PFSK-1 (cell line): ENCODE results near the gene PPP1R9A.

Source experiments
- FOXP2 ChIP-seq: optimal IDR thresholded peaks from 2 replicates; pipeline ENCODE3; 2011; ENCODE audit warnings: borderline replicate concordance, control low read depth, inconsistent platforms; ENCODE audit not compliant: insufficient read depth; ENCODE audit errors: extremely low read length, extremely low read depth
- POLR2AphosphoS5 ChIP-seq: IDR thresholded peaks from 2 replicates; pipeline ENCODE4 v1.6.1; 2012; ENCODE audit warnings: low read depth, mild to moderate bottlenecking, control low read depth, low read length, moderate library complexity
- SIN3A ChIP-seq: IDR thresholded peaks from 2 replicates; pipeline ENCODE4 v1.6.1; 2012; ENCODE audit warnings: mild to moderate bottlenecking, low read length, moderate library complexity, borderline replicate concordance; ENCODE audit not compliant: insufficient read depth
- TAF1 ChIP-seq: IDR thresholded peaks from 2 replicates; pipeline ENCODE4 v1.6.1; 2012; ENCODE audit warnings: low read length, control low read depth, borderline replicate concordance; ENCODE audit not compliant: insufficient read depth
- TF ChIP-seq, protein P1 (sequence below), 2 experiments: IDR thresholded peaks; 2 replicates each; pipeline versions ENCODE4 v1.6.1 to v1.8.0; 2011 to 2012; ENCODE audit warnings: low read depth in 2 of 2, low read length in 2 of 2, control low read depth in 1 of 2, inconsistent platforms in 1 of 2, mild to moderate bottlenecking in 1 of 2, moderate library complexity in 1 of 2; ENCODE audit not compliant: insufficient read depth in 1 of 2

The PPP1R9A gene

DNA sequence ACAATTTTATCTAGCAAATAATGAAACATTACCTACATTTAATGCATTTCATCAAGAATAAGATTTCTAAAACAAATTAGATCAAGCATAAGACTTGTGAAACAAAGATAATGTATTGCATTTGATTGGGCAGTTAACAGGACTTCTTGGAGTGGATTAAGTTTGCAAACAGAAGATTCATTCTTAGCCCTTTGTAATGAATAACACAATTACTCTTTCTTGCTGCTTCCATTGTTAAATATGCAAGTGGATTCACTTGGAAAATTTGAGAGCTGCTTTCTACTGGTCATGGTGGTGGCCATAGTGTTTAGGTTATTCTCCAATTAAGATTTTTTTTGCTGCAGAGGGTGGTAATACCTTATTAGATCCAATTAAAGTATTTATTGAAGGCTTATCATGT lies 6.0 kb downstream of the PPP1R9A start:
- TF ChIP-seq, protein P1, sequence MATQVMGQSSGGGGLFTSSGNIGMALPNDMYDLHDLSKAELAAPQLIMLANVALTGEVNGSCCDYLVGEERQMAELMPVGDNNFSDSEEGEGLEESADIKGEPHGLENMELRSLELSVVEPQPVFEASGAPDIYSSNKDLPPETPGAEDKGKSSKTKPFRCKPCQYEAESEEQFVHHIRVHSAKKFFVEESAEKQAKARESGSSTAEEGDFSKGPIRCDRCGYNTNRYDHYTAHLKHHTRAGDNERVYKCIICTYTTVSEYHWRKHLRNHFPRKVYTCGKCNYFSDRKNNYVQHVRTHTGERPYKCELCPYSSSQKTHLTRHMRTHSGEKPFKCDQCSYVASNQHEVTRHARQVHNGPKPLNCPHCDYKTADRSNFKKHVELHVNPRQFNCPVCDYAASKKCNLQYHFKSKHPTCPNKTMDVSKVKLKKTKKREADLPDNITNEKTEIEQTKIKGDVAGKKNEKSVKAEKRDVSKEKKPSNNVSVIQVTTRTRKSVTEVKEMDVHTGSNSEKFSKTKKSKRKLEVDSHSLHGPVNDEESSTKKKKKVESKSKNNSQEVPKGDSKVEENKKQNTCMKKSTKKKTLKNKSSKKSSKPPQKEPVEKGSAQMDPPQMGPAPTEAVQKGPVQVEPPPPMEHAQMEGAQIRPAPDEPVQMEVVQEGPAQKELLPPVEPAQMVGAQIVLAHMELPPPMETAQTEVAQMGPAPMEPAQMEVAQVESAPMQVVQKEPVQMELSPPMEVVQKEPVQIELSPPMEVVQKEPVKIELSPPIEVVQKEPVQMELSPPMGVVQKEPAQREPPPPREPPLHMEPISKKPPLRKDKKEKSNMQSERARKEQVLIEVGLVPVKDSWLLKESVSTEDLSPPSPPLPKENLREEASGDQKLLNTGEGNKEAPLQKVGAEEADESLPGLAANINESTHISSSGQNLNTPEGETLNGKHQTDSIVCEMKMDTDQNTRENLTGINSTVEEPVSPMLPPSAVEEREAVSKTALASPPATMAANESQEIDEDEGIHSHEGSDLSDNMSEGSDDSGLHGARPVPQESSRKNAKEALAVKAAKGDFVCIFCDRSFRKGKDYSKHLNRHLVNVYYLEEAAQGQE (IDR thresholded peaks at IDR 0.05; ENCODE audit: insufficient read depth in 1 of 2, low read depth in 2 of 2, low read length in 2 of 2): no peak
- TF ChIP-seq FOXP2: no peak
- no peak for TF ChIP-seq POLR2AphosphoS5
- TF ChIP-seq SIN3A: no peak
- no peak for TF ChIP-seq TAF1

DNA sequence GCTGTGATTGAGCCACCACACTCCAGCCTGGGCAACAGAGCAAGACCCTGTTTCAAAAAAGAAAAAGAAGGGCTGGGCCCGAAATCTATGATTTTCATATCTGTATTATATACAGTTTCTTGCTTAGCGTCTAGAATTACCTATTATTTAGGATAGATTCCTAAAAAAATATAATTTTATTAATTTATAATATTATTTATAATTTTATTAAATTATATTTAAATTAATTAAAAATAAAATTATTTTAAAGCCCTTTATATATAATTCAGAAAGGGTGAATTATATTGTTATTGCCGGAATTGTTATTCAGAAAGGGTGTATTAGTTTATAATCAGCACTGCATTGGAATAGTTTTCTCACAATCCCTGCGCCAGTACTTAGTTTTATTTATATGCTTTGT lies 14.5 kb downstream of the PPP1R9A start:
- TF ChIP-seq FOXP2: no peak
- no peak for TF ChIP-seq TAF1
- TF ChIP-seq, protein P1 (IDR thresholded peaks at IDR 0.05; ENCODE audit: insufficient read depth in 1 of 2, low read depth in 2 of 2, low read length in 2 of 2): no peak
- no peak for TF ChIP-seq SIN3A
- TF ChIP-seq POLR2AphosphoS5: no peak

DNA sequence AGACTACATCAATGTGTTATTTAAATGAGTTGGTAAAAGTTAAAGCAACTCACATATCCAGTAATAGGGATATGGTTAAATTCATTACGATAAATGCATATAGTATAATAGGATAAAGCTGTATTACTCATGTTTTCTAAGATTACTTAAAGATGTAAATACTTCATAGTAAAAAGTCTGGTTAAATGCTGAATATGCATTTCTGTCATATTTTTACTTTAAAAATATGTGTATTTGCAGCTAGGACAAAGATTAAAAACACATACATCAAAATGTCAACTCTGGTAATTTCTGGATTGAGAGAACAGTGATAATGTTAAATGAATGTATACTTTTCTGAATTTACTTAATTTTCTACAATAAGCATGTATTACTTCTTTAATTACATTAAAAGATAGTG lies 15.1 kb downstream of the PPP1R9A start:
- TF ChIP-seq POLR2AphosphoS5: no peak

DNA sequence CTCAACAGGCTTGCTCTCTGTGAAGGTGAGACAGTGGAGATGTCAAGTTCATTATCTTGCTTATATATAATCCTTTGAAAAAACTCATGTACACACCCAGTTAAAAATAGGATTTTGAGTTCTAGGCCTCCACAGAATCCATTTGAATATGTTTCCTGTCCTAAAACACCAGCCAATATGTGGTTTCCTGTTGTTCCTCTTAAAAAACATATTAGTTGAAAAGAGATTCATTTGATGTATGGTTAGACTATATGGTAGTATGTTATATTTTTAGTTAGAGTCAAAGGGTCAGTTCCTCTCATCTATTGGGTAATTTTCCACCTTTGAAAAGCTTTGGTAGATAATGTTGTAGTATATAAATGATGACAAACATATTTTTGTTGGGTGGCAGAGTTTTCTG lies 16.0 kb downstream of the PPP1R9A start:
- TF ChIP-seq FOXP2 (no peak), POLR2AphosphoS5 (no peak), TAF1 (no peak), SIN3A (no peak)
- TF ChIP-seq, protein P1 (IDR thresholded peaks at IDR 0.05; ENCODE audit: insufficient read depth in 1 of 2, low read depth in 2 of 2, low read length in 2 of 2): no peak

DNA sequence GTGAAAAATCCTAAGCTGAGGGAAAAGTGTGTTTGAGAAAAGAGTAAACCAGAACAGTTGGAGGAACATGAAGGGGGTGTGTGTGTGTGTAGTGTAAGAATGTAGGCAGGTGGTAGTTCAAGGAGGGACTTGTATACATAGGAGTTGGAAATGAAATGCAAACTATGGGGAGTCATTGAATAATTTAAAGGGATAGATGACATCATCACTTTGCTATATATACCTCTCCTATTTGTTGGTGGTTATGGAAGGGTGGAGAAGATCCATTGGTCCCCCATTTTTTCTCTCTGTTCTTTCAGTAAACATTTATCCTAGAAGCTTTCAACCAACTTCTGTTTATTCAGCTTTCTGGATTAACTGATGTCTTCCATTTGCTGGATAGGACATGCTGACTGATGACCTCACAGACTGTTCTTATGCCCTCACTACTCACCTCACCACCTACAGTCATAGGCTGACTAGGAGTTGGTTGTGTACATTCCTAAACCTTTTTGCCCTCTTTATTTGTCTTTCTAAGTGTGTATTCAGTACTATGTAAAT lies 20.8 kb downstream of the PPP1R9A start:
- TF ChIP-seq POLR2AphosphoS5 (no peak), FOXP2 (no peak), TAF1 (no peak), SIN3A (no peak)
- TF ChIP-seq, protein P1 (IDR thresholded peaks at IDR 0.05; ENCODE audit: insufficient read depth in 1 of 2, low read depth in 2 of 2, low read length in 2 of 2): no peak
